ENCODE measurements around the gene NKX3-2.

- TF ChIP-seq ATF2 (tag by site-specific recombination; IDR thresholded peaks at IDR 0.05; ENCODE audit: low read depth) (no peak), ZNF112 (tag by site-specific recombination; IDR thresholded peaks at IDR 0.05) (no peak), ZNF768 (tag by site-specific recombination; IDR thresholded peaks at IDR 0.05) (no peak), ZNF133 (tag by site-specific recombination; IDR thresholded peaks at IDR 0.05) (no peak), IKZF3 (tag by site-specific recombination; IDR thresholded peaks at IDR 0.05) (no peak)
- TF ChIP-seq, protein P1, sequence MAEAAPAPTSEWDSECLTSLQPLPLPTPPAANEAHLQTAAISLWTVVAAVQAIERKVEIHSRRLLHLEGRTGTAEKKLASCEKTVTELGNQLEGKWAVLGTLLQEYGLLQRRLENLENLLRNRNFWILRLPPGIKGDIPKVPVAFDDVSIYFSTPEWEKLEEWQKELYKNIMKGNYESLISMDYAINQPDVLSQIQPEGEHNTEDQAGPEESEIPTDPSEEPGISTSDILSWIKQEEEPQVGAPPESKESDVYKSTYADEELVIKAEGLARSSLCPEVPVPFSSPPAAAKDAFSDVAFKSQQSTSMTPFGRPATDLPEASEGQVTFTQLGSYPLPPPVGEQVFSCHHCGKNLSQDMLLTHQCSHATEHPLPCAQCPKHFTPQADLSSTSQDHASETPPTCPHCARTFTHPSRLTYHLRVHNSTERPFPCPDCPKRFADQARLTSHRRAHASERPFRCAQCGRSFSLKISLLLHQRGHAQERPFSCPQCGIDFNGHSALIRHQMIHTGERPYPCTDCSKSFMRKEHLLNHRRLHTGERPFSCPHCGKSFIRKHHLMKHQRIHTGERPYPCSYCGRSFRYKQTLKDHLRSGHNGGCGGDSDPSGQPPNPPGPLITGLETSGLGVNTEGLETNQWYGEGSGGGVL (tag by site-specific recombination; IDR thresholded peaks at IDR 0.05): no peak
- TF ChIP-seq, protein P2, sequence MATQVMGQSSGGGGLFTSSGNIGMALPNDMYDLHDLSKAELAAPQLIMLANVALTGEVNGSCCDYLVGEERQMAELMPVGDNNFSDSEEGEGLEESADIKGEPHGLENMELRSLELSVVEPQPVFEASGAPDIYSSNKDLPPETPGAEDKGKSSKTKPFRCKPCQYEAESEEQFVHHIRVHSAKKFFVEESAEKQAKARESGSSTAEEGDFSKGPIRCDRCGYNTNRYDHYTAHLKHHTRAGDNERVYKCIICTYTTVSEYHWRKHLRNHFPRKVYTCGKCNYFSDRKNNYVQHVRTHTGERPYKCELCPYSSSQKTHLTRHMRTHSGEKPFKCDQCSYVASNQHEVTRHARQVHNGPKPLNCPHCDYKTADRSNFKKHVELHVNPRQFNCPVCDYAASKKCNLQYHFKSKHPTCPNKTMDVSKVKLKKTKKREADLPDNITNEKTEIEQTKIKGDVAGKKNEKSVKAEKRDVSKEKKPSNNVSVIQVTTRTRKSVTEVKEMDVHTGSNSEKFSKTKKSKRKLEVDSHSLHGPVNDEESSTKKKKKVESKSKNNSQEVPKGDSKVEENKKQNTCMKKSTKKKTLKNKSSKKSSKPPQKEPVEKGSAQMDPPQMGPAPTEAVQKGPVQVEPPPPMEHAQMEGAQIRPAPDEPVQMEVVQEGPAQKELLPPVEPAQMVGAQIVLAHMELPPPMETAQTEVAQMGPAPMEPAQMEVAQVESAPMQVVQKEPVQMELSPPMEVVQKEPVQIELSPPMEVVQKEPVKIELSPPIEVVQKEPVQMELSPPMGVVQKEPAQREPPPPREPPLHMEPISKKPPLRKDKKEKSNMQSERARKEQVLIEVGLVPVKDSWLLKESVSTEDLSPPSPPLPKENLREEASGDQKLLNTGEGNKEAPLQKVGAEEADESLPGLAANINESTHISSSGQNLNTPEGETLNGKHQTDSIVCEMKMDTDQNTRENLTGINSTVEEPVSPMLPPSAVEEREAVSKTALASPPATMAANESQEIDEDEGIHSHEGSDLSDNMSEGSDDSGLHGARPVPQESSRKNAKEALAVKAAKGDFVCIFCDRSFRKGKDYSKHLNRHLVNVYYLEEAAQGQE (tag by site-specific recombination; IDR thresholded peaks at IDR 0.05): no peak
- TF ChIP-seq, protein P3, sequence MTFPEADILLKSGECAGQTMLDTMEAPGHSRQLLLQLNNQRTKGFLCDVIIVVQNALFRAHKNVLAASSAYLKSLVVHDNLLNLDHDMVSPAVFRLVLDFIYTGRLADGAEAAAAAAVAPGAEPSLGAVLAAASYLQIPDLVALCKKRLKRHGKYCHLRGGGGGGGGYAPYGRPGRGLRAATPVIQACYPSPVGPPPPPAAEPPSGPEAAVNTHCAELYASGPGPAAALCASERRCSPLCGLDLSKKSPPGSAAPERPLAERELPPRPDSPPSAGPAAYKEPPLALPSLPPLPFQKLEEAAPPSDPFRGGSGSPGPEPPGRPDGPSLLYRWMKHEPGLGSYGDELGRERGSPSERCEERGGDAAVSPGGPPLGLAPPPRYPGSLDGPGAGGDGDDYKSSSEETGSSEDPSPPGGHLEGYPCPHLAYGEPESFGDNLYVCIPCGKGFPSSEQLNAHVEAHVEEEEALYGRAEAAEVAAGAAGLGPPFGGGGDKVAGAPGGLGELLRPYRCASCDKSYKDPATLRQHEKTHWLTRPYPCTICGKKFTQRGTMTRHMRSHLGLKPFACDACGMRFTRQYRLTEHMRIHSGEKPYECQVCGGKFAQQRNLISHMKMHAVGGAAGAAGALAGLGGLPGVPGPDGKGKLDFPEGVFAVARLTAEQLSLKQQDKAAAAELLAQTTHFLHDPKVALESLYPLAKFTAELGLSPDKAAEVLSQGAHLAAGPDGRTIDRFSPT (tag by site-specific recombination; IDR thresholded peaks at IDR 0.05): no peak
These were observed 33.2 kb downstream of the NKX3-2 start for GRCh38 chr4:13511101-13511500.
